Trophoblast cell (in vitro differentiated cells and primary cell): Measurements from ENCODE around the gene MPI.

Experiments
- DNase-seq, 2 donors: peaks; one replicate each; pipeline ENCODE4 v3.0.0-alpha.2; 2016
- H2AFZ ChIP-seq: 2 replicates; pipeline ENCODE4 v1.6.1; 2013; ENCODE audit warnings: low read length, moderate library complexity, mild to moderate bottlenecking; ENCODE audit not compliant: insufficient read depth, poor library complexity
- H2AK5ac ChIP-seq: 2 replicates; pipeline ENCODE4 v1.6.1; 2013; ENCODE audit warnings: mild to moderate bottlenecking, low read length
- H2BK120ac ChIP-seq: 2 replicates; pipeline ENCODE4 v1.6.1; 2013; ENCODE audit warnings: low read length, mild to moderate bottlenecking, moderate library complexity; ENCODE audit not compliant: insufficient read depth, poor library complexity
- H2BK12ac ChIP-seq: 2 replicates; pipeline ENCODE4 v1.6.1; 2013; ENCODE audit warnings: mild to moderate bottlenecking, low read length, moderate library complexity
- H2BK5ac ChIP-seq: 2 replicates; pipeline ENCODE4 v1.6.1; 2013; ENCODE audit warnings: low read length, low read depth, moderate library complexity, mild to moderate bottlenecking; ENCODE audit not compliant: poor library complexity
- H3K14ac ChIP-seq: 2 replicates; pipeline ENCODE4 v1.6.1; 2013; ENCODE audit warnings: mild to moderate bottlenecking, low read length
- H3K18ac ChIP-seq: 2 replicates; pipeline ENCODE4 v1.6.1; 2013; ENCODE audit warnings: mild to moderate bottlenecking, low read length
- H3K23ac ChIP-seq: 2 replicates; pipeline ENCODE4 v1.6.1; 2013; ENCODE audit warnings: low read length
- H3K27ac ChIP-seq: 2 replicates; pipeline ENCODE4 v1.5.1; 2013; ENCODE audit warnings: low read depth, mild to moderate bottlenecking, inconsistent platforms, low read length, moderate library complexity
- H3K27me3 ChIP-seq: 2 replicates; pipeline ENCODE4 v1.6.1; 2013; ENCODE audit warnings: inconsistent platforms, mild to moderate bottlenecking, low read length, moderate library complexity; ENCODE audit not compliant: insufficient read depth
- H3K36me3 ChIP-seq, 2 experiments: 1 replicate in 1 of 2; 2 replicates in 1 of 2; pipeline ENCODE4 v1.6.1; 2013; ENCODE audit warnings: low read length in 2 of 2, mild to moderate bottlenecking in 2 of 2, moderate library complexity in 1 of 2; ENCODE audit not compliant: insufficient read depth in 2 of 2, control insufficient read depth in 1 of 2
- H3K4ac ChIP-seq: 2 replicates; pipeline ENCODE4 v1.6.1; 2013; ENCODE audit warnings: low read depth, mild to moderate bottlenecking, low read length, moderate library complexity
- H3K4me1 ChIP-seq, 2 experiments: 1 replicate in 1 of 2; 2 replicates in 1 of 2; pipeline ENCODE4 v1.6.1; 2013; ENCODE audit warnings: low read length in 2 of 2, mild to moderate bottlenecking in 2 of 2, moderate library complexity in 1 of 2; ENCODE audit not compliant: insufficient read depth in 2 of 2, control insufficient read depth in 1 of 2
- H3K4me2 ChIP-seq: 2 replicates; pipeline ENCODE4 v1.6.1; 2013; ENCODE audit warnings: inconsistent platforms, mild to moderate bottlenecking, low read length, moderate library complexity
- H3K4me3 ChIP-seq: 2 replicates; pipeline ENCODE4 v1.5.1; 2013; ENCODE audit warnings: mild to moderate bottlenecking, low read depth, low read length, inconsistent platforms
- H3K79me1 ChIP-seq: one replicate; pipeline ENCODE4 v1.6.1; 2013; ENCODE audit warnings: low read length
- H3K79me2 ChIP-seq: 2 replicates; pipeline ENCODE4 v1.6.1; 2013; ENCODE audit warnings: low read length, mild to moderate bottlenecking; ENCODE audit not compliant: control insufficient read depth, insufficient read depth, poor library complexity
- H3K9ac ChIP-seq: 2 replicates; pipeline ENCODE4 v1.6.1; 2013; ENCODE audit warnings: mild to moderate bottlenecking, low read length
- H3K9me3 ChIP-seq: 2 replicates; pipeline ENCODE4 v1.6.1; 2013; ENCODE audit warnings: low read depth, mild to moderate bottlenecking, control low read depth, inconsistent platforms, low read length; ENCODE audit not compliant: insufficient read depth
- H4K12ac ChIP-seq: 2 replicates; pipeline ENCODE4 v1.6.1; 2013; ENCODE audit warnings: low read depth, mild to moderate bottlenecking, low read length, moderate library complexity
- H4K8ac ChIP-seq: 2 replicates; pipeline ENCODE4 v1.6.1; 2013; ENCODE audit warnings: low read depth, mild to moderate bottlenecking, low read length, moderate library complexity
- H4K91ac ChIP-seq: one replicate; pipeline ENCODE4 v1.6.1; 2013; ENCODE audit warnings: low read depth, mild to moderate bottlenecking, low read length, moderate library complexity
- WGBS: extraction: QIAGEN DNeasy Blood & Tissue Kit; methylation state at CpG from one replicate; pipeline ENCODE4 v1.1.7; 2013; ENCODE audit warnings: missing lambda C conversion rate; ENCODE audit not compliant: insufficient read length, insufficient coverage; ENCODE audit errors: extremely low coverage; 5-methylcytosine and 5-hydroxymethylcytosine counted together

Gene MPI

GRCh38 chr15:74888716-74889115 lies 1.1 kb upstream of the MPI start:
- no peak overlapping the region for H2BK12ac ChIP-seq
- H4K12ac ChIP-seq: no peak overlapping the region
- peaks cover 7 to 13% of the 10 kb centered on the region in 2 experiments for H3K4me1 ChIP-seq
- WGBS: no CpG with 5 or more reads among the region's 4 CpGs
- peaks cover 5% of the 10 kb centered on the region for H3K79me1 ChIP-seq
- H2BK120ac ChIP-seq: no peak overlapping the region
- no peak overlapping the region for H4K91ac ChIP-seq
- H3K4me2 ChIP-seq: no peak overlapping the region
- H3K36me3 ChIP-seq: peaks cover 19 to 23% of the 10 kb centered on the region in 2 experiments
- no peak overlapping the region for H2AFZ ChIP-seq
- DNase-seq: peak; percentile 84 to 85
- no peak overlapping the region for H3K23ac ChIP-seq
- no peak overlapping the region for H3K9ac ChIP-seq
- no peak overlapping the region for H3K14ac ChIP-seq
- H4K8ac ChIP-seq: no peak overlapping the region
- H2BK5ac ChIP-seq: no peak overlapping the region
- no peaks in the 10 kb centered on the region for H3K27me3 ChIP-seq
- H3K4me3 ChIP-seq: no peak overlapping the region
- H3K4ac ChIP-seq: no peak overlapping the region
- peaks cover 5% of the 10 kb centered on the region for H3K79me2 ChIP-seq
- H2AK5ac ChIP-seq: no peak overlapping the region
- no peak overlapping the region for H3K18ac ChIP-seq
- H3K9me3 ChIP-seq: no peaks in the 10 kb centered on the region
- peak overlapping the region; percentile 1 for H3K27ac ChIP-seq

- Histone ChIP-seq H2BK120ac (no peak overlapping the region), H3K4ac (no peak overlapping the region), H2AFZ (peak overlapping the region; percentile 20), H3K4me1 (peaks cover 7 to 13% of the 10 kb centered on the region in 2 experiments), H4K8ac (peak overlapping the region; percentile 31), H3K79me2 (peaks cover 5% of the 10 kb centered on the region), H3K9ac (peak overlapping the region; percentile 55), H3K9me3 (no peaks in the 10 kb centered on the region), H3K4me3 (peak overlapping the region; percentile 88), H2BK5ac (no peak overlapping the region), H3K79me1 (peaks cover 5% of the 10 kb centered on the region), H4K91ac (peak overlapping the region; percentile 16), H3K36me3 (peaks cover 19 to 23% of the 10 kb centered on the region in 2 experiments), H3K18ac (no peak overlapping the region), H3K27me3 (no peaks in the 10 kb centered on the region), H2AK5ac (no peak overlapping the region), H4K12ac (no peak overlapping the region), H3K14ac (no peak overlapping the region), H2BK12ac (no peak overlapping the region), H3K4me2 (peak overlapping the region; percentile 89), H3K27ac (peak overlapping the region; percentile 1), H3K23ac (no peak overlapping the region)
- DNase-seq: peak in 1 of 2 donors; percentile 38
- WGBS: no CpG with 5 or more reads among the region's 8 CpGs
Measured at GRCh38 chr15:74889390-74889882, 406 bp upstream of the MPI start.

- DNase-seq: peak in 1 of 2 donors; percentile 96
- Histone ChIP-seq H2BK120ac (no peak overlapping the region), H3K27me3 (no peaks in the 10 kb centered on the region), H3K23ac (no peak overlapping the region), H3K4me2 (peak overlapping the region; percentile 89), H3K4ac (no peak overlapping the region), H3K79me2 (peaks cover 5% of the 10 kb centered on the region), H3K9me3 (no peaks in the 10 kb centered on the region), H3K14ac (no peak overlapping the region), H3K27ac (no peak overlapping the region), H3K4me3 (peak overlapping the region; percentile 88), H2AFZ (peak overlapping the region; percentile 94), H3K79me1 (peaks cover 5% of the 10 kb centered on the region), H4K91ac (no peak overlapping the region), H4K8ac (peak overlapping the region; percentile 96), H4K12ac (peak overlapping the region; percentile 92), H3K36me3 (peaks cover 19 to 23% of the 10 kb centered on the region in 2 experiments), H3K9ac (no peak overlapping the region), H3K4me1 (peaks cover 7 to 11% of the 10 kb centered on the region in 2 experiments), H2BK12ac (no peak overlapping the region), H2AK5ac (no peak overlapping the region), H2BK5ac (no peak overlapping the region), H3K18ac (no peak overlapping the region)
- no CpG with 5 or more reads among the region's 1 CpG for WGBS
Measured at GRCh38 chr15:74890665-74890960, 771 bp downstream of the MPI start.

- Histone ChIP-seq H4K8ac (no peak overlapping the region), H3K27me3 (no peaks in the 10 kb centered on the region), H3K18ac (no peak overlapping the region), H3K36me3 (peaks cover 22 to 26% of the 10 kb centered on the region in 2 experiments), H3K4me1 (peaks cover 7 to 11% of the 10 kb centered on the region in 2 experiments), H4K91ac (no peak overlapping the region), H3K4me3 (no peak overlapping the region), H3K4me2 (no peak overlapping the region), H3K4ac (no peak overlapping the region), H2BK12ac (no peak overlapping the region), H2AFZ (no peak overlapping the region), H3K79me1 (peaks cover 5% of the 10 kb centered on the region), H2BK120ac (no peak overlapping the region), H2BK5ac (no peak overlapping the region), H3K23ac (no peak overlapping the region), H3K9ac (no peak overlapping the region), H3K9me3 (no peaks in the 10 kb centered on the region), H3K27ac (no peak overlapping the region), H3K14ac (no peak overlapping the region), H3K79me2 (peaks cover 5% of the 10 kb centered on the region), H2AK5ac (no peak overlapping the region), H4K12ac (no peak overlapping the region)
- WGBS: no CpG with 5 or more reads among the region's 3 CpGs
- DNase-seq: no peak
Measured at GRCh38 chr15:74891469-74891868, 1.6 kb downstream of the MPI start.
